GM12878 (cell line): ENCODE results near the gene NKTR. TPM values are rescaled to one million over a fixed set of nuclear protein-coding genes. Genes with fewer than 3 reads are reported as not detected.
A peak's percentile ranks its signal among the peaks of the same experiment; 100 is the strongest.

Source experiments
- BCL11A ChIP-seq: IDR thresholded peaks from 2 replicates; pipeline ENCODE4 v1.6.1; 2011; ENCODE audit warnings: low read depth, low read length
- CEBPZ ChIP-seq: fragments of 150-350 bp; IDR thresholded peaks from 2 replicates; pipeline ENCODE4 v1.6.1; 2016; ENCODE audit warnings: low read depth, low read length
- CREM ChIP-seq: IDR thresholded peaks from 2 replicates; pipeline ENCODE4 v1.6.1; 2014; ENCODE audit warnings: antibody characterized with exemption, low read depth
- DPF2 ChIP-seq: fragments of 450-650 bp; IDR thresholded peaks from 2 replicates; pipeline ENCODE4 v1.6.1; 2017; ENCODE audit warnings: mild to moderate bottlenecking
- E2F8 ChIP-seq: fragments of 450-650 bp; IDR thresholded peaks from 2 replicates; pipeline ENCODE4 v1.6.1; 2018; ENCODE audit warnings: mild to moderate bottlenecking, low read depth, moderate library complexity; ENCODE audit not compliant: partially characterized antibody
- EED ChIP-seq: sonication (generic); IDR thresholded peaks from 2 replicates; pipeline ENCODE4 v1.6.1; 2016; ENCODE audit warnings: antibody characterized with exemption, low read depth
- HDGF ChIP-seq: fragments of 450-650 bp; IDR thresholded peaks from 2 replicates; pipeline ENCODE4 v1.6.1; 2016; ENCODE audit warnings: antibody characterized with exemption
- IKZF2 ChIP-seq, 2 experiments: fragments of 450-650 bp; IDR thresholded peaks; 2 replicates each; pipeline ENCODE4 v1.6.1; 2017; ENCODE audit warnings: mild to moderate bottlenecking in 2 of 2, moderate library complexity in 2 of 2
- MTA2 ChIP-seq: fragments of 450-650 bp; IDR thresholded peaks from 2 replicates; pipeline ENCODE4 v1.6.1; 2016; ENCODE audit warnings: low read depth, mild to moderate bottlenecking, moderate library complexity
- NBN ChIP-seq: fragments of 450-650 bp; IDR thresholded peaks from 2 replicates; pipeline ENCODE4 v1.6.1; 2016
- PML ChIP-seq: IDR thresholded peaks from 2 replicates; pipeline ENCODE4 v1.6.1; 2012; ENCODE audit warnings: low read length, inconsistent platforms
- POLR2A ChIP-seq: IDR thresholded peaks from 2 replicates; pipeline ENCODE4 v1.6.1; 2011; ENCODE audit warnings: low read depth, mild to moderate bottlenecking, low read length
- PRDM15 ChIP-seq: fragments of 450-650 bp; formaldehyde crosslinking; IDR thresholded peaks from 2 replicates; pipeline ENCODE4 v1.4.0; 2020; ENCODE audit warnings: mild to moderate bottlenecking, moderate library complexity
- RFX5 ChIP-seq: IDR thresholded peaks from 2 replicates; pipeline ENCODE4 v1.6.1; 2011; ENCODE audit warnings: low read depth, low read length, improper control_type of control experiment
- RUNX3 ChIP-seq: IDR thresholded peaks from 2 replicates; pipeline ENCODE4 v1.6.1; 2012; ENCODE audit warnings: low read length, inconsistent platforms
- SREBF2 ChIP-seq: IDR thresholded peaks from 2 replicates; pipeline ENCODE4 v1.6.1; 2012; ENCODE audit warnings: mild to moderate bottlenecking, low read length
- SRF ChIP-seq, 2 experiments: IDR thresholded peaks; 2 replicates each; pipeline ENCODE4 v1.6.1; 2011; ENCODE audit warnings: low read depth in 2 of 2, low read length in 2 of 2, mild to moderate bottlenecking in 1 of 2, moderate library complexity in 1 of 2
- TBL1XR1 ChIP-seq: IDR thresholded peaks from 2 replicates; pipeline ENCODE4 v1.6.1; 2012; ENCODE audit warnings: low read depth, low read length, improper control_type of control experiment
- USF2 ChIP-seq: IDR thresholded peaks from 2 replicates; pipeline ENCODE4 v1.6.1; 2011; ENCODE audit warnings: low read depth, low read length, improper control_type of control experiment, borderline replicate concordance
- YY1 ChIP-seq: IDR thresholded peaks from 2 replicates; pipeline ENCODE4 v1.6.1; 2011; ENCODE audit warnings: low read depth, mild to moderate bottlenecking, low read length
- ZZZ3 ChIP-seq: IDR thresholded peaks from 2 replicates; pipeline ENCODE4 v1.6.1; 2011; ENCODE audit warnings: low read depth; ENCODE audit not compliant: control insufficient read depth, insufficient read length
- polyA plus RNA-seq, 11 experiments: library from polyadenylated mRNA; depleted of rRNA in 4 of 11; unstranded in 6 of 11; stranded (reverse) in 5 of 11; fragments of >200 nt; fragmentation: Nextera tagmentation in 4 of 11; fragmentation: Illumina TruSeq in 1 of 11; extraction: Ambion mirVana in 4 of 11; extraction: Trizol in 1 of 11; gene quantifications; 1 replicate in 1 of 11; 2 replicates in 10 of 11; pipeline versions ENCODE4 v1.2.1 to v1.2.3, GENCODE V29; 2011 to 2016; ENCODE audit warnings: inconsistent platforms in 2 of 11, missing spikeins in 2 of 11, low read depth in 1 of 11
- total RNA-seq, 4 experiments: library from RNA; depleted of rRNA in 3 of 4; stranded (reverse); fragments of >200 nt in 3 of 4; fragmentation: Illumina TruSeq in 1 of 4; extraction: Trizol in 1 of 4; gene quantifications; 2 replicates each; pipeline versions ENCODE4 v1.2.1 to v1.2.3, GENCODE V29; 2013 to 2021

NKTR gene
- total and polyA plus RNA-seq, 10 of the 15 experiments (the other 5 are each of a cell fraction or from before 2014, with no cell fraction given) = 15.3 to 91.9 (median 55.3) TPM

- no peak for TF ChIP-seq SRF (IDR thresholded peaks at IDR 0.05; ENCODE audit: low read depth in 2 of 2, low read length in 2 of 2)
- TF ChIP-seq RUNX3 = peak; percentile 71
- TF ChIP-seq E2F8 = peak; percentile 48
- peak; percentile 34; the same call in 1 of the 2 replicates for TF ChIP-seq RFX5
- TF ChIP-seq HDGF = 0 out of 2 replicates have a peak, but pooled peaks have one; percentile 57
- peak; percentile 50 to 68; a peak in 3 of 4 replicates for TF ChIP-seq IKZF2 (IDR thresholded peaks at IDR 0.05)
- TF ChIP-seq CREM = peak; percentile 43
- peak; percentile 33; the same call in 1 of the 2 replicates for TF ChIP-seq MTA2
- no peak for TF ChIP-seq TBL1XR1
- peak; percentile 56; the same call in 1 of the 2 replicates for TF ChIP-seq DPF2
- TF ChIP-seq PRDM15 (CRISPR knock-in tag) = no peak
- TF ChIP-seq CEBPZ = no peak
- peak; percentile 30; the same call in 1 of the 2 replicates for TF ChIP-seq YY1
- peak; percentile 84 for TF ChIP-seq NBN
- TF ChIP-seq POLR2A = peak; percentile 88
- no peak; the same call in 1 of the 2 replicates for TF ChIP-seq USF2
- no peak for TF ChIP-seq BCL11A
- no peak; the same call in 1 of the 2 replicates for TF ChIP-seq EED
- no peak for TF ChIP-seq ZZZ3
- no peak for TF ChIP-seq PML
- no peak for TF ChIP-seq SREBF2
Measured at GRCh38 chr3:42581709-42582473, 18.6 kb upstream of the NKTR start, which contains the start of gene SEC22C (continued).
